Measurements from ENCODE around the gene ZNF574. TPM values are rescaled to one million over a fixed set of nuclear protein-coding genes. Genes with fewer than 3 reads are reported as not detected.

Gene ZNF574
- total RNA-seq, 1 experiment from 2014 or later: 24.6 TPM

DNA sequence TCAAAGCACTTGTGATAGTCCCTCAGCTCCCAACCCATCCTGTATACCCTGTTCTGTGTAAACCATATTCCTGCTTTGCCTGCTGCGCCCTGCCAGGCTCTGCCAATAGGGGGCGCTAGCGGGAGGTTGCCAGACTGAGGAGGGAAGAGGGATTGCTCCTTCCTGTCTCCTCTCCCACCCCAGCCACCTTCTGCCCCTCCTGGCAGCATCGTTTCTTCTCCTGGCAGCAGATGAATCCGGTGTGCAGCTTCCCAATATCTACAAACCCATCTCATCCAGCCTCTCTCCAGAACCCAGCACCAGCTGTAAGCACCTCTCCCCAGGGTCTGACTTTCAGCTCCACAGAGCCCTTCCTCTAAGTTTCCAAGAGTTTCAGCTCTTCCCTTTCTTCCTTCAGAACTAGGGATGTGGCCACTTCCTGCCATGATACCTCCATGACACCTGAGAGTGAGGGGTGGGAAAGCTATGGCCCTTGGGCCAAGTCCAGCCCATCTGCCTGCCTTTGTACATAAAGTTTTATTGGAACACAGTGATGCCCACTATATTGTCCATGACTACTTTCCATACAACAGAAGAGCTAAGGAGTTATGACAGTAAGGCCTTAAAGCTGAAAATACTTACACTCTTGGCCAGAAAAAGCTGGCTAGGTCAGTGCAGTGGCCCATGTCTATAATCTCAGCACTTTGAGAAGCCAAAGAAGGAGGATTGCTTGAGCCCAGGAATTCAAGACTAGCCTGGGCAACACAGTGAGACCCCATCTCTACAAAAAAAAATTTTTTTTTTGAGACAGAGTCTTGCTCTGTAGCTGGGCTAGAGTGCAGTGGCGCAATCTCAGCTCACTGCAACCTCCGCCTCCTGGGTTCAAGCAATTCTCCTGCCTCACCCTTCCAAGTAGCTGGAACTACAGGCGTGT lies 47.4 kb upstream of the ZNF574 start (continued):
- TF ChIP-seq POLR2AphosphoS5 (IDR thresholded peaks at IDR 0.05; ENCODE audit: low read depth, low read length) (peak; percentile 80), ELF1 (IDR thresholded peaks at IDR 0.05; ENCODE audit: borderline replicate concordance, low read depth) (no peak), SIN3A (IDR thresholded peaks at IDR 0.05; ENCODE audit: low read depth) (no peak), ZNF274 (IDR thresholded peaks at IDR 0.05; ENCODE audit: low read depth, low read length) (no peak), EZH2 (IDR thresholded peaks at IDR 0.05) (no peak), EZH2phosphoT487 (IDR thresholded peaks at IDR 0.05; ENCODE audit: borderline replicate concordance) (no peak)
- TF ChIP-seq, protein P1, sequence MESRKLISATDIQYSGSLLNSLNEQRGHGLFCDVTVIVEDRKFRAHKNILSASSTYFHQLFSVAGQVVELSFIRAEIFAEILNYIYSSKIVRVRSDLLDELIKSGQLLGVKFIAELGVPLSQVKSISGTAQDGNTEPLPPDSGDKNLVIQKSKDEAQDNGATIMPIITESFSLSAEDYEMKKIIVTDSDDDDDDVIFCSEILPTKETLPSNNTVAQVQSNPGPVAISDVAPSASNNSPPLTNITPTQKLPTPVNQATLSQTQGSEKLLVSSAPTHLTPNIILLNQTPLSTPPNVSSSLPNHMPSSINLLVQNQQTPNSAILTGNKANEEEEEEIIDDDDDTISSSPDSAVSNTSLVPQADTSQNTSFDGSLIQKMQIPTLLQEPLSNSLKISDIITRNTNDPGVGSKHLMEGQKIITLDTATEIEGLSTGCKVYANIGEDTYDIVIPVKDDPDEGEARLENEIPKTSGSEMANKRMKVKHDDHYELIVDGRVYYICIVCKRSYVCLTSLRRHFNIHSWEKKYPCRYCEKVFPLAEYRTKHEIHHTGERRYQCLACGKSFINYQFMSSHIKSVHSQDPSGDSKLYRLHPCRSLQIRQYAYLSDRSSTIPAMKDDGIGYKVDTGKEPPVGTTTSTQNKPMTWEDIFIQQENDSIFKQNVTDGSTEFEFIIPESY (IDR thresholded peaks at IDR 0.05; ENCODE audit: extremely low read depth, insufficient replicate concordance, low read length): no peak
- TF ChIP-seq, protein P2, sequence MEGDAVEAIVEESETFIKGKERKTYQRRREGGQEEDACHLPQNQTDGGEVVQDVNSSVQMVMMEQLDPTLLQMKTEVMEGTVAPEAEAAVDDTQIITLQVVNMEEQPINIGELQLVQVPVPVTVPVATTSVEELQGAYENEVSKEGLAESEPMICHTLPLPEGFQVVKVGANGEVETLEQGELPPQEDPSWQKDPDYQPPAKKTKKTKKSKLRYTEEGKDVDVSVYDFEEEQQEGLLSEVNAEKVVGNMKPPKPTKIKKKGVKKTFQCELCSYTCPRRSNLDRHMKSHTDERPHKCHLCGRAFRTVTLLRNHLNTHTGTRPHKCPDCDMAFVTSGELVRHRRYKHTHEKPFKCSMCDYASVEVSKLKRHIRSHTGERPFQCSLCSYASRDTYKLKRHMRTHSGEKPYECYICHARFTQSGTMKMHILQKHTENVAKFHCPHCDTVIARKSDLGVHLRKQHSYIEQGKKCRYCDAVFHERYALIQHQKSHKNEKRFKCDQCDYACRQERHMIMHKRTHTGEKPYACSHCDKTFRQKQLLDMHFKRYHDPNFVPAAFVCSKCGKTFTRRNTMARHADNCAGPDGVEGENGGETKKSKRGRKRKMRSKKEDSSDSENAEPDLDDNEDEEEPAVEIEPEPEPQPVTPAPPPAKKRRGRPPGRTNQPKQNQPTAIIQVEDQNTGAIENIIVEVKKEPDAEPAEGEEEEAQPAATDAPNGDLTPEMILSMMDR (IDR thresholded peaks at IDR 0.05 in 2 of 3, conservative IDR thresholded peaks at IDR 0.05 in 1 of 3; ENCODE audit: borderline replicate concordance in 1 of 3, insufficient read depth in 1 of 3, low read depth in 2 of 3, low read length in 2 of 3): peak; percentile 78 to 99 (median 99)
- TF ChIP-seq, protein P3, sequence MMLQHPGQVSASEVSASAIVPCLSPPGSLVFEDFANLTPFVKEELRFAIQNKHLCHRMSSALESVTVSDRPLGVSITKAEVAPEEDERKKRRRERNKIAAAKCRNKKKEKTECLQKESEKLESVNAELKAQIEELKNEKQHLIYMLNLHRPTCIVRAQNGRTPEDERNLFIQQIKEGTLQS (IDR thresholded peaks at IDR 0.05): no peak
- TF ChIP-seq, protein P4, sequence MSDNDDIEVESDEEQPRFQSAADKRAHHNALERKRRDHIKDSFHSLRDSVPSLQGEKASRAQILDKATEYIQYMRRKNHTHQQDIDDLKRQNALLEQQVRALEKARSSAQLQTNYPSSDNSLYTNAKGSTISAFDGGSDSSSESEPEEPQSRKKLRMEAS (IDR thresholded peaks at IDR 0.05): 0 out of 2 replicates have a peak, but pooled peaks have one; percentile 43

Measured in HCT116 (cell line).